Left lobe of liver (tissue), 2 donors: ENCODE data around the gene AMN1. TPM values are rescaled to one million over a fixed set of nuclear protein-coding genes. Genes with fewer than 3 reads are reported as not detected.
"Not testable (repeated sequence)": the region's sequence is repeated elsewhere in the genome, so short reads cannot be mapped to it uniquely, and the experiment has no call there.

Source experiments
- ATAC-seq: fragments of 200-7000 bp; cut with Tn5 transposase; one replicate; pipeline ENCODE4 v1.9.1; 2020; ENCODE audit warnings: mild to moderate bottlenecking, moderate library complexity
- DNase-seq: peaks from one replicate; pipeline ENCODE4 v3.0.0-alpha.2; 2020; ENCODE audit warnings: low spot score
- total RNA-seq: library from RNA; stranded (reverse); gene quantifications from one replicate; pipeline ENCODE4 v1.2.1, GENCODE V29; 2021
- donor health status: DM: no; HTN: no; CAD: no; lungs with moderate emphysema.
- donor health status: DM: no; HTN: yes; CAD: no.

Gene AMN1
- 1.6 TPM for total RNA-seq

DNA sequence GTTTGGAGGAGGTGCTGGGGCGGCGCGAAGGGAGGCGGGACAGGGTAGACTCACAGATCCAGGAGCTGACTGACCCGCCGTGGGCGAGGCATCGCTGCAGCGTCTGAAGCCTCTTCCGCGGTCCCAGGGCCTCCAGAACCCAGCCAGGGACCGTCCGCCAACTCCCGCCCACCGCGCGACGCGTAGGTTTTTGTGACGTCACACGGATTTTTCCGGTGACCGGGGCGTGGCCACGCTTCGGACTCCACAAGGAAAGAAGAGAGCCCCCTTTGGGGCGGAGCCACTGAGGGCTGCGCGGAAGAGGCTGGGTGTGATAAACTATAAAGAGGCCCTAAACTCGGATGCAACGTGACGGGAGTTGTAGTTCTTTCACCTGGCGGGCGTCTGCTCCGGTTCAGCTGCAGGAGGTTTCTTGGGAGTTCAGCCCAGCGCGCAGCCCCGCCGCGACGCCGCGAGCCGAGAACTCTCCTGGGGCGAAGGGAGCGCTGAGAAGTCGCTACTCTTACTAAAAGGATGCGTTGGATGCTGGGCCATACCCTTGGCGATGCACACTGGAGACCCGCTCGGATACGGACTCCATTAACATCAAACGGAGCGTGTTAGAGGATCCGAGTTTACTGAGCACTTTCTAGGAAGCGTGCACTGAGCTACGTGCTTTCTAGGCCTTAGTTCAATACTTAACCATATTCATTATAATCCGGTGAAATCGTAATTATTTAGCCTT, at the start of gene AMN1:
Gene AMN1, minus strand, starts transcription at position 105 of the 724 bp plus-strand sequence. Its CDS starts 13 bp downstream, at position 92.
- DNase-seq, result peak; percentile 100
- peak; percentile 92 for ATAC-seq

DNA sequence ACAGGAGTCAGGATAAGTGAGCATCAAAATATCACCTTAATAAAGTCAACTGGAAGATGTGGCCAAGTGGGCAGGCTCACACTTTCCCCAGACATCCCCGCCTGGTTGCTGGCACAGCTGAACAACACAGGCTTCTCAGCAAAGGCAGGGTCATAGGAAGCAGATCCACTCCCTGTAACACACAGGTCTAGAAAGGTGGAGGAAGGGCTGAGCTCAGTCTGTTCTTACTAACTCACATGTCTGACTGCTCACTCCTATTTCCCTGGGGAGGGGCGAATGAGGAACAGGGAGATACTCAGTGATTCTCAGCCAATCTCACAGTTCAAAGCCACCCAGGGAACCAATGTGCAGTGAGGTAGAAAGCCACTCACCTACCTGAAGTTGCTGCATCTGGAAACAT, 45.0 kb upstream of the AMN1 start:
- peak; percentile 52 for DNase-seq

DNA sequence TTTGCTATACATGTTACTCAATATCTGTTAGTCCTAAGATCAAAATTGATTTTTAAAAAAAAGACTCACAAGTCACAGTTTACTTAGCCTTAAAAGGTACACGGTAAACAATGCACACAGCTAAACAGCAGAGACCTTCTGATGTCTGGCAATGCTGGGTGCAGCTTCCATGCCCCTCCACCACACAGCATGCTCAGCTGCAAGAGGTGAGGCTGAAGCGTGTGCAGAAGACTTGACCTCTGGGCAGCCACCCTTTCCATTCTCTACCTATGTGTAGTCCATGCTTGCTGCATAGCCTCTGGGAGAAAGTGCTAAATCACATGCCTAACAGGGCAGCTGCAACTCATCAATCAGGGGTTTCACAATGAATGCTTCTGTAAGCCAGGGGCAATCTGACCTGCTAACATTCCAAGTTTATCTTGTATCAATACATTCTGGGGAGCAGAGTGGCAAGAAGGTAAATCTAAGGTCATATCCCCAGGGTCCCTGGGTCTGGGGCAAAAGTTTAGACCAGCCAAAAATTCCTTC, 44.5 kb upstream of the AMN1 start:
- DNase-seq, result peak; percentile 69
- peak; percentile 89 for ATAC-seq

More for the DNA sequence above, 45.0 kb upstream of the AMN1 start:
- ATAC-seq, result peak; percentile 75

DNA sequence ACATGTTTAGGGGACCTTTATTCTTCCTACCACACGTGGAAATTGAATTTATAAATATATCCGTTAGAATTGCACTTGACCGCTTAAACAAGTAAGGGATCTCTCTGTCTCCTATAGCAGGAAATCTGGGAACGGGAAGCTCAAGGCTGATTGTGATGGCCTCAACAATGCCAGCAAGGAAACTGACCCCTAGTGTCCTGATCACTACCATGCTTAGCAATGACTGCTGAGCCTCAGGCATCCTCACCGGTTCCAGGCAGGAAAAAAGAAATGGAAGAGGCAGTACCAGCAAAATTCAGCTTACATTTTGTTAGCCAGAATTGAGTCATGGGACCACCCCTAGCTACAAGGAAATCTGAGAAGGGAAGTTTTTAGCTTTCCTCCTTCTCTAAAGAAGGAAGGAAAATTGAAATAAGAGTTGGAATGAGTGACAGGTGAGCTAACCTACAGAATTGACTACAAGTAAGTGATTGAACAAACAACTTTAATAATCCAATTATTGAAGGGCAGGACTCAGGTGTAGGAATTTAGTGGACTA, 43.9 kb upstream of the AMN1 start:
- ATAC-seq (peak; percentile 53), DNase-seq (no peak)

DNA sequence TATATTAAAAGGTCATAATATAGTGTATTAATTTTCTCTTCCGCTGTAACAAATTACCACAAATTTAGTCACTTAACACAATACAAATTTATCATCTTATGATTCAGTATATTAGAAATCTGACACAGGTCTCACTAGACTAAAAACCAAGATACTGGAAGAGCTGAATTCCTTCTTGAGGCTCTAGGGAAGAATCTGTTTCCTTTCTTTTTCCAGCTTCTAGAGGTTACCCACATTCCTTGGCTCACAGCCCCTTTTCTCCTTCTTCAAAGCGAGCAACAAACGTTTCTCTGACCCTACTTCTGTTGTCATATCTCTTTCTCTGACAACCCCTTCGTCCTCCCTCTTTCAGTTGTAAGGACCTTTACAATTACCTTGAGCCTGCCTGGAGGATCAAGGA, 43.4 kb upstream of the AMN1 start:
- DNase-seq (no peak), ATAC-seq (no peak)

DNA sequence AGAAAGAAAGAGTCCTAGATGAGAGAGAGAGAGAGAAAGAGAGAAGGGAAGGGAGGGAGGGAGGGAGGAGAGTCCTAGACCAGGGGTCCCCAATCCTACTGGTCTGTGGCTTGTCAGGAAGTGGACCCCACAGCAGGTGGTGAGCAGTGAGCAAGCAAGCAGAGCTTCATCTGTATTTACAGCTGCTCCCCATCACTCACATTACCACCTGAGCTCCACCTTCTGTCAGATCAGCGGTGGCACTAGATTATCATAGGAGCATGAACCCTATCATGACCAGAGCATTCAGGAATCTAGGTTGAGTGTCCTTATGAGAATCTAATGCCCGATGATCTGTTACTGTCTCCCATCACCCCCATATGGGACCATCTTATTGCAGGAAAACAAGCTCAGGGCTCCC, 39.2 kb upstream of the AMN1 start:
- no peak for ATAC-seq

DNA sequence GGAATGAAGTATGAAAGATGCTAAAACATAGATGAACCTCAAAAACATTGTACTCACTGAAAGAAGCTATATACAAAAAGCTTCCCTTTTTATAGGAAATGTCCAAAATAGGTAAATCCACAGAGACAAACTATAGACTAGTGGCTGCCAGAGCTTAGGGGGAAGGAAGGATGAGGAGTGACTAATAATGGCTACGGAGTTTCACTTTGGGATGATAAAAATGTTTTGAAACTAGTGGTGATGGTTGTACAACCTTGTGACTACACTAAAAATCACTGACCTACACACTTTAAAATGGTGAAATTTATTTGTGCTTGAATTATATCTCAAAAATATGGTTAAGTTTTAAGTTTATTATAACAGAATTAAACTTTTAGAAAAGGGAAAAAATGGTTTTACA, 37.1 kb upstream of the AMN1 start:
- ATAC-seq (no peak), DNase-seq (no peak)

More for the DNA sequence above, 39.2 kb upstream of the AMN1 start:
- no peak for DNase-seq

DNA sequence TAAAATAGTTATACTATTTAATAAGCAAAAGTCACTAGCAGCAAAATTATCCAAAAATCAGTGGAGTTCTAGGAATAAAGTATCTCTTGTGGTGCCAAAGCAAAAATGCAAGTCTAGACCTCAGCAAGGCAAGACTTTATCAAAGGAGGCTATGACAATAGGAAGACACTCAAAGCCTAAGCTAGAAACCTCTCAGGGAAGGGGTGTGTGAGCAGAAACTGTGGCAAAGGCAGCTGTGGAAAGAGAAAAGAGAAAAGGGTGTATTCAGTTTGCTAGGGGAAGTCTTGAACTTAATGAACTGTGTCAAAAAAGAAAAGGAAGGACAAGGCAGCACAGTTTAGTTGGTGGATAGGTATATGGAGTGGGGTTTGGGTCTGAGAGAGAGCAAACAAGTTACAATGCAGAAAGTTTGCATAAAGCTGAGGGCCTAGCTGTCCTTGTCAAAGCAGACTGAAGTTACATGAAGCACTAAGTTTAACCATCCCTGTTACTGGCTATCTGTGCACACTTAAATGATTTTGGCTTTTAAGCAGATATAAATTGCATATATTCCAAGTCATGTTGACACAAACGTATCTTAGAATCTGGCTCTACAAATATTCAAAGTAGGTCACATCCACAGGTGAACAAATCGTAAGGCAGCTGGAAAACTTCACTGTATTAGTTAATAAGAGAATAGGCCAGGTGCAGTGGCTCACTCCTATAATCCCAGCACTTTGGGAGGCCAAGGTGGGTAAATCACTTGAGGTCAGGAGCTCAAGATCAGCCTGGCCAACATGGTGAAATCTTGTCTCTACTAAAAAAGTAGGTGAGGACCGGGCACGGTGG, 31.0 kb upstream of the AMN1 start:
- DNase-seq, result no peak
- ATAC-seq, result peak; percentile 48

DNA sequence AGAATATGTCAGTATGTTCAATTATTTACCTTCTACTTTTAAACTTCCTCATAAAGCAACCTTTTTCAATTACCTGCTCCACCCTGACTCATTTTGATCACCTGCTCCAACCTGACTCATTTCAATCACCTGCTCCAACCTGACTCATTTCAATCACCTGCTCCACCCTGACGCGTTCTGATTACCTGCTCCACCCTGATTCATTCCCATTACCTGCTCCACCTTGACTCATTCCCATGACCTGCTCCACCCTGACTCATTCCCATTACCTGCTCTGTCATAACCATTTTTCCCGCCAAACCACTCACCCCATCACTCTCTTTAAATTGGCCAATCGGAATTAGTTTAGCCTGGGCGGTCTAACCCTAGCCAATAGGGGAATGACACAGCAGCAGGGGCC, 29.5 kb upstream of the AMN1 start:
- not testable (repeated sequence) for ATAC-seq, DNase-seq

DNA sequence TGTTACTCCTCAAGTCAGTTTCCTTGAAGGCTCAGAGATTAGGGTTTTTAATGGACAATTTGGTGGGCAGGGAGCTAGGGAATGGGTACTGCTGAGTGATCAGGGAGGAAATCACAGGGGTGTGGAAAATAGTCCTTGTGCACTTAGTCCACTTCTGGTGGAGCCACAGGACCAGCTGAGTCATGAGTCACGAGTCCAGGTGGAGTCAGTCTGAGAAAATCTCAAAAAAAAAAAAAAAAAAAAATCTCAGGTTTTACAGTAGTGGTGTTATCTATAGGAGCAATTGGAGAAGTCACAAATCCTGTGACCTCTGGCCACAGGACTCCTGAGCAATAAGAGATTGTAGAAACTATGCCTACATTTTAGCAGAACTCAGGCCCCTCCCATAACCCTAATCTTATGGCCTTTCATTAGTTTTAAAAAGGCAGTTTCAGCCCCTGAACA, 28.2 kb upstream of the AMN1 start:
- ATAC-seq, result no peak
- DNase-seq, result no peak

DNA sequence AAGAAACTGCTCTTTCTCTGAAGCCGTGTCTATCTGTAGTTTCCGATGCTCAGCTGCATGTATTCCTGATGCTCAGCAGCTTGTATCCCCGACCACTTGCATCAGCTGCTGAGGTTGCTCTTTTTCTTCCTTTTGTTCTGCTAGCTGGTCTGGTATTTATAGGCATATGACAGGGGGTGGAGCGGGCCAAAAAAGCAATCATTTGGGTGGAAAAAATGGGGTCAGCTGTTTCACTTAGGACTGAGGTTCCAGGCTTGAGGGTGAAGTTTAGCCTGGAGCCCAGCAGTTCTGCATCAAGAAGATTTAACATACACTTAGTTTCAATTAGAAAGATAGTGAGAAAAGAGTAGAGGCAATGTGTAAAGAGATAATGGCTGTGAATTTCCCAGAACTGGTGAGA, 23.6 kb upstream of the AMN1 start:
- ATAC-seq (no peak), DNase-seq (no peak)

DNA sequence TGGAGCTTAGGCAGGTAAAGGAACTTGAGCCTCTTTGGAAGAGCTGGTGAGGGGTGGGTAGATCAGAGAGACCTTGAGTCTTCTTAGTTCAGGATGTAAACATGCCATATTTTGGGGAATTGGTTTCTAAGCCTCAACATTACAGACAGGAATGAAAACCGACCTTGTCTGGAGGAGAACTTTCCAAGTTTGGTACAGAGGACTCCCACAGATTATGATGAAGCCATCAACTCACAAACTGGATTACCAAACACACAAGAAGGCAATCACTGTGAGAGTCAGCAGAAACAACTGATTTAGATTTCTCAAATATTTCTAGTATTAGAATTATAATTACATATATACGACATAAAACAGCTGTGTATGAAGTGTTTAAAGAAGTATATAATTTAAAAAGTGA, 22.3 kb upstream of the AMN1 start:
- no peak for ATAC-seq

DNA sequence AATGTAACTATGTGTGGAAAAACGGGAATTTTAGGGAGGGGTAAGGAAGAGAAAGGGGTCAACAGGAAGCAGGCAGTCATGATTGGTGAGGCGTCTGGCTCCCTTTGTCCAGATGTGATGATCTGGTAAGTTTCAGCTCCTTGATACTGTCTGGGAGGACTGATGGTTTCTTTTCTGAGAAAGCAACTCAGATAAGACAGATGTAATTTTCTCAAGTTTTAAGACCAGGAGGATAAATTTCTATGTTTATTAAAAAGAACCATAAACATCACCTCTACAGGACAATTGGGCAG, 21.9 kb upstream of the AMN1 start:
- no peak for ATAC-seq
- no peak for DNase-seq

More for the DNA sequence above, 22.3 kb upstream of the AMN1 start:
- DNase-seq, result no peak

DNA sequence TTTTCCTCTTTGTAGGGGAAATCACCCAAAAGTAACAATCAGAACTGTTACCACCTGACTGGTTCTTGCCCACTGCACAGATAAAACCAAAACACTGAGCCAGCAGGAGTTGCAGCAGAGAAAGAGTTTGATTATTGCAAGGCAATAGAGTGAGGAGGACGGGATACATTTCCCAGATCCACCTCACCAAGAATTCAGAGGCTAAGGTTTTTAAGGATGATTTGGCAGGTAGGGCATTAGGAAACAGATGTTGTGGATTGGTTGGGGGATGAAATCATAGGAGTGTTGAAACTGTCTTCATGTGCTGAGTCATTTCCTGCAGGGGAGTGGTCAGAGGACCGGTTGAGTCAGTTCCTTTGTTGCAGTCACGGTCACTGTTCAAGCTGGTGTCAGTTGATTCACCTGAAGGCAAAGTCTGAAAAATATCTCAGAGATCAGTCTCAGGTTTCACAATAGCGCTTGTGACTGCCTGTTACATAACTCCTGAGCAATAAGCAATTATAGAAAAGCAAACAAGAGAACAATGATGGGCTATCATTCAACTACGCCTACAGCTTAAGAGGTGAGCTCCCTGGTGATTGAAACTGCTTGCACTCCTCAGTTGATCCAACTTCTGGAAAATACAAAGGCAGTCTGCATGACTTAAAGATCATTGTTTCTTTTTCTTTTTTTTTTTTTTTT, 20.3 kb upstream of the AMN1 start:
- peak; percentile 87 for ATAC-seq
- DNase-seq, result peak; percentile 82

DNA sequence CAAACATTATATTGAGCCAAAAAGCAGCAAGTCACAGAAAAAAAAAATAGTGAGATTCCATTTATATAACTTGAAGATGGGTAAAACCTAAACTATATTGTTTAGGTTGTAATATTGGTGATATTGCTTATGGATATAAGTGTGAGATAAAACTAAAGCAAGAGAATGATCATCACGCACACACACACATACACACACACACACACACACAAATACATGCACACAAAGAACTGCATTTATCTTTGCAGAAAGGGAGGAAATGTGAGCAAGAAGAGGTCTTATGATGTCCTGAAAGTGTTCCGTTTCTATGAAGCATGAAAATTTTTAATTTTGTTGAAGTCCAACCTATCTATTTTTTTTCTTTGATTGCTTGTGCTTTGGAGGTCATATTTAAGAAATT, 16.4 kb upstream of the AMN1 start:
- DNase-seq (no peak), ATAC-seq (no peak)

DNA sequence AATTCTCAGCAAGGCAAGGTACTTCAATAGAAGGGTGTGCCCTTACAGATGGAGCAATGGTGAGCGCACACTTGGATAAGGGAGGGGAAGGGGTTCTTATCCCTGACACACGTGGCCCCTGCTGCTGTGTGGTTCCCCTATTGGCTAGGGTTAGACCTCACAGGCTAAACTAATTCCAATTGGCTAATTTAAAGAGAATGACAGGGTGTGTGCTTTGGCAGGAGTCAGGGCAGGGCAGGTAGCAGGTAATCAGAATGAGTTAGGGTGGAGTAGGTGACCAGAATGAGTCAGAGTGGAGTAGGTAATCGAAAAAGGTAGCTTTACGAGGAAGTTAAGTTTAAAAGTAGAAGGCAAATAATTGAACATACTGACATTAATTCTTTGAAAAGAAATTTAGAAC, 15.5 kb upstream of the AMN1 start:
- not testable (repeated sequence) for DNase-seq, ATAC-seq

DNA sequence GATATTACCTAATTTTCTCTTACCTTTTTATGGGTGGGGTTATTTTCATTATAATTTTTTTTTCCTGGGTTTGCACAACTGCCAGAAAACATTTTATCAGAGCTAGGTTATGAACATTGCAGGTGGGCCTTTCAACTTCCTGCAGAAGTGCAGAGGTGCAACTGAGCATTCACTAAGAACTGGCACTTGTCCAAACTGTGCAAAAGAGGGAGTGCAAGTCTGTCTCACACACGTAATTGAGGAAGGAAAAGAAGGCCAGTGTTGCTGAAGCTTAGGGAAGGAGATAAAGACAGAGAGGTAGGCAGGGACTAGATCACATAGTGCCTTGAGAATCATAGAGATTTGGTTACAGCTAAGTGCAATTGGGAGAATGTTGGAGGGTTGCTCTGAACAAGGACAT, 14.1 kb upstream of the AMN1 start:
- no peak for DNase-seq
- ATAC-seq, result no peak

DNA sequence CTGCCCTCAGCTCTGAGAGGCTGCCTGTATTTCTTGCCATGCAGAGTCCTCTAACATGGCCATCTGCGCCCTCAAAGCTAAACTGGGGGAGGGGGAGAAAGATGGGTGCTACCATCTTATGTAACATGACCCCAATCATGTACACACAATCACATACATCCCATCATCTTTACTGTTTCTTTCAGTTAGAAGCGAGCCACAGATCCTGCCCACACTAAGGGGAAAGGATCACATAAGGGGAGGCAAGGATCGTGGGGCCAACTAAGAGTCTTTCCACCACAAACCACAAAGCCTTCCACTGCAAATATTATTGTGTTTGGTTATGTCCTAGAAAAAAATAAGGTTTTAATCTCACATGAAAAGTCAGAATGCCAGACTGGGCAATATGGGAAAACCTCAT, 11.8 kb upstream of the AMN1 start:
- no peak for DNase-seq
- ATAC-seq, result no peak

DNA sequence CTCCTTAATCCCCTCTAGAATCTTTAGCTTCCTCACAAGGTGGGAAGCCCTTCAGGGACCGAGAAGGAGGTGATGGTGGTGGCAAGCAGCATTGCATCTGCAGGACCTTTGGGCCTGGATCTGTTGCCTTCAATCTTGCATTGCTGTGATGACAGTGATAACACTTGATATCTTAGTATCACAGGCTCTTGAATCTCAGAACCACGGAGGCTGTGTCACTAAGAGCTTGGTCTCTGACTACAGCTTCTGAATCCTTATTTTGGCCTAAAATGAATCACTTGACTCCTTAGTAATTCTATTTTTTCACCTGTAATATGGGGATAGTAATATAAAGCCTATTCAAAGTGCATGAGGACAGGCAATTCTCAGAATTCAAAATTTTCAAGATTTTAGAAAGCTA, 8.9 kb upstream of the AMN1 start:
- DNase-seq (no peak), ATAC-seq (no peak)

DNA sequence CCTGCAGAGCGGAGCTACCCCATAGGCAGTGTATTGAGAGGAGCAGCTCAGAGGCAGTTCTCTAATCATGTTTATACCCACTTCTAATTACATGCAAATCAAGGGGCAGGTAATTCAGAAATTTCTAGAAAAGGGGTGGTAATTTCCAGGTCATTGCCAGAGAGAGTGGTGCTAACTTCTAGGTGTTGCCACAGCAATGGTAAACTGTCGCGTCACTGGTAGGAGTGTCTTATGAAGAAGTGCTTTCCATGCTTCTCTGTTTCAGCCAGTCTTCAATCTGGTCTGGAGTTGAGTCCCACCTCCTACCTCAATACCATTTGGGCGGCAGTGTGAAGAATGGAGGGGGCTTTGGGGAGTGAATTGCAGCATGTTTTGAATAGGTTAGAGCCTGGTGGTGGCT, 8.5 kb upstream of the AMN1 start:
- DNase-seq (no peak), ATAC-seq (no peak)

DNA sequence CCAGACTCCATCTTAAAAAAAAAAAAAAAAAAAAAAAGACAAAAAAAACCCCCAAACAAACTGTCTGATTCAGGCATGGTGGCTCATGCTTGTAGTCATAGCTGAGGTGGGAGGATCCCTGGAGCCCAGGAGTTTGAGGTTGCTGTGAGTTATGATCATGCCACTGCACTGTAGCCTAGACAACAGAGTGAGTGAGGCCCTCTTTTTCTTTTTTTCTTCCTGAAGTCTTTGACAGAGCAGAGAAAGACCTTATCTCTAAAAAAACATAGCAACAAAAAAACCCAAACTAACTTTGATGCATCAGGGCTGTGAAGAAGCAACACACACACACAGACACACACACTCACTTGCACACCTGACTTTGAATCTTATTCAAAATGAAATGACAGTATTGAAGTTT, 7.7 kb upstream of the AMN1 start:
- DNase-seq, result no peak
- no peak for ATAC-seq
